ENCODE measurements around the gene DNASE1.
"Not testable (repeated sequence)": the region's sequence is repeated elsewhere in the genome, so short reads cannot be mapped to it uniquely, and the experiment has no call there.

The DNASE1 gene

DNA sequence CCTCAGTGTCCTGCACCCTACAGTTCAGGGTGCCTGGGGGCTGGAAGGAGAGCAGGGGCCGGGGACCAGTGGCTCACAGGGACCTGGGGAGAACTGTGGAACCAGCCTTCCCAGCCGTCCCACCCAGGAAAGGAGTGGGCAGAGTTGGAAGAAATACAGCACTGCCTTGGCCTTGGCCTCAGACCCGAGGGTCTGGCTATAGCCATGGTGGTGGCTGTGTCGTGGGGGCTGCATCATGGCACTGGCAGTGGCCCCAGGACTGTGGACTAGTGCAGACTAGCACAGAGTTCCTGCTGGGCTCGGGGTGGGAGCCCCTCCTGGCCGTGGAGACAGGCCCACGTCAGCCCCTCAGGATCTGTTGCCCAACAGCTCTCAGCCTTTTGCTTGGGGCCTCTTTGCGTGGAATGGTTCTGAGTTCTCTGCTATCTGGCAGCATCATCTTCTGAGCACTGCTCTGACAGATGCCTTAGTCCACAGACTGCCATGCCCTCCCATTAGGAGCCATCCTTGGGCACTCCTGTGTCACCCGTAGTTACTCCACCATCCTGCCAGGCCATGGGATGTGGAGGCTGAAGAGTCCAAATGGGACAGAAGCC, 12.6 kb upstream of the DNASE1 start:
- DNase-seq, result no peak

DNA sequence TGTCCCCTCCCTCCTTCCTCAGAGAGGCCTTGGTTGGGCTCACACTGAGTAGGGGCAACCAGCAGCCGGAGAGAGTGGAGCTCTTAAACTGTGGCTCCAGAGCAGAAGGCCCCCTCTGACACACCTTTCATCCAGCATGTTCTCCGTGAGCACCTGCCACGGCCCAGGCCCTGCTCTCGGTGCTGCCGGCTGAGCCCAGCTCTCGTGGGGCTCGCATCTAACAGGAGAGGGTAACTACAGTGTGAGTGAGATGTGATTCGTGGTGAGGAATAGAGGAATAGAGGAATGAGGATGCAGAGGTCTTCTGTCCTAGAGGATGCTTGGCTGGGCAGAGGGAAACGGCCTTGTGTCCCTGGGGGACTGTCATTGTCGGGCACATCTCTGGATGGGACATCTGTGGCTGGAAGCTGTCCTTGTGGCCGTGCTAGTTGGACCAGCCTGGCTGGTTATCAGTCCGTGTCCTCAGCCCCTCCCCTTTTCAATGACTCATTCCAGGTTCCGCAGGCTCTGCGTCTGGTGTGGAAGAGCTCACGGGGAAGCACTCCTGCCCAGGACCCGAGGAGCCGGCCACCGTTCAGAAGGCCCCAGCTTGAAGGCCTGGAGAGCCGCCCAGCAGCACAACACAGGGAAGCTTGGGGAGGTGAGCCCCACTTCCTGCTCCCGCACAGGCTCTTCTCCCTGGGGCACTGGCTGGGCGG, 11.9 kb upstream of the DNASE1 start:
- DNase-seq, result no peak

DNA sequence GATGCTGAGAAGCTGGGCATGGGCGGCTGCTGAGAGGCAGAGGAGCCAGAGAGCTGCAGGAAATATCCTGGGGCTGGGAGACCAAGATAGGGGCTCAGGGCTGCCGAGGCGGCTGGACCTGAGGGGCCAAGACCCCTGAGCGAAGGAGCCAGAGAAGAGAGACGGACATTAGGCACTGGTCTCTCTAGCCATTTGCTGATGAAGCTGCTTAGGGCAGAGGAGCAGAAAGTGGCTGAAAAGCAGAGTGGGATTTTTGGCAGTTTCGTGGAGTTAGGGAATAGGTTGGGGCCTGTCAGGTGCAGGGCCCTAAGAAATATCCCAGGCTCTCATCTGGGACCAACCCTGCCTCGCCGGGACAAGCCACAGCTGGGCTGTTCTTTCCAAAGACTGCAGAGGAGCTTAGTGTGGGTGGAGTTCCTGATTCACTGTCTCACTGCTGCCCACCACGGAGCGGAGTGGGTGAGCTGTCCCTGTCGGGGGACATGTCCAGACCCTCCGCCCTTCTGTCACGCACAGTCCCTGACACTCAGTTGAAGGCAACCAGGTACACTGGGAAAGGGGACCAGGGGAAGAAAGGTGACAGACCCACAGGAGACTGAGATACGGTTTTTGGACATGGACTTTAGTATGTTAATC, 11.3 kb upstream of the DNASE1 start:
- DNase-seq, result no peak

DNA sequence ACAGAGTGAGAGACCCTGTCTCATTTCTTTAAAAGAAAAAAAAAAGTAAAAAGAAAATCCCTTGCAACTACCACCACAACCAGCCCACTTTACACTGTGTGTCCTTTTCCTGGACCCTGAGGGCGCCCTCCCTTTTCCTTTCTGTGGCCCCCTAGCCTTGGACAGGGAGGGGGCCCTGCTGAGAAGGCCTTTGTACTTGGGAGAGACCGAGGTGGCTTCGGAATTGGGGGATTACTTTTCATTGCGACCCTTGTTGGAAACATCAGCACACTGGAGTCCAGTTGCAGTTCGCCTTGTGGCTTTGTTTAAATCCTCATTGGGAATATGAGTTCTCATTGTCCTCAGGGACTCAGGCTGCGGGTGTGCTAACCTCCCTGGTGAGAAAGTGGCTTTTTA, 9.4 kb upstream of the DNASE1 start:
- DNase-seq, result no peak

DNA sequence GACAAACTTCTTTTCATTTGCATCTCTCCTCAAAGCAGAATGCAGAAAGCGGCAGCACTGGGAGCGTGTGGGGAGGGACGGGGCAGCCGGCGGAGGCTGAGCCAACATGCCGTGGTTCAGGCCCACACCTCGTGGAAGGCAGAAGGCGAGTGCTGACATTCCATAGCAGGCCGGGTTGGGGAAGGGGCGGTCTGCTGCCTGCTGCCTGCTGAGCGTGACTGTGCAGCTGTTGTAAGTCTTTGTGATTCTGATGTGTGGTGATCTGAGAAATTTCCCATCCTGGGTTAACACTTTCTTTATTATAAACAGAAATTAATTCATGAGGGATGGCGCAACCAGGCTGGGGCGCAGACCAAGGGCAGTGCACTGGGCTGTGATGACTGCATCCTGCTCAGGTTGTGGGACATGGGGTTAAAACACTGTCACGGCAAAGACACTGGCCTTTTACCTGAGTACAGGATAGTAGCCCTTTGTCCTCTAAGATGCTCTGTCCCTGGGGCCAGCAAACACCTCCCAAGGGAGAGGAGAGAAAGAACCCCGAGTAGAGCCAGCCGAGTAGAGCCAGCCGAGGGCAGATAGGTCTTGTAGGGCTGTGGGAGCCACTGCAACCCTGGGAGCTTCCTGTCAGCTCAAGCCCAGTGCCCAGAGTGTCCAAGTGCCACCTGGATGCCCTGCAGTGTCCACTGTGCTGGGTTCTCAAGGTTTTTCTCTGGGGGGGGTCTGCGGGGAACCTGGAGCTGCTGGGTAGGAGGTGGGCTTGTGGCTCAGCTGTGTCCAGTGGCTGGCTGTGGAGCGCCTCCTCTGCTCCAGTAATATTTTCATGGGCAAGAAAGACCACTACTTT, 8.8 kb upstream of the DNASE1 start:
- DNase-seq, result no peak

DNA sequence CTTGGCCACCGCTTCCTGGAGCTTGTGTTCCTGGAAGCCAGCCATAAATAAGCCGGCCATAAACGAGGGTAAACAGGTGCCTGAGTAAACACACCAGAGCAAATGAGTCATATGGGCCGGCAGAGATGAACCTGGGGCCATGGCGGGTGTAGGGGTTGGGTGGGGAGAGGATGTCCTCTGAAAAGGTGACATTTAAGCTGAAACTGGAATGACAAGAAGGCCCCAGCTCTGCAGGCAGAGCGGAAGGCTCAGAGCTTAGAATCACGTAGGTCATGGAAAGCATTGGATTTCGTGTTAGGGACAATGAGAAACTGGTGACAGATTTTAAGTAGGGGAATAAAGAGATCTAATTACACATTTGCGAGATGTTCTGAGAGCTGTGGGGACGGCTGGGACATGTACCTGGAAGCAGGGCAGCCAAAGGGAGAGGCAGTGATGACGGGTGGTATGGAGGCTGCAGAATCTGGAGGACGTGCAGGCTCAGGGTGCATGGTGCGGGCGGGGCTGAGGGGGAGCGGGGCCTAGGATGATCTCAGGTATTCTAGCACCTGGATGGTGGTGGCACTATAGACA, 8.1 kb upstream of the DNASE1 start:
- DNase-seq, result no peak

DNA sequence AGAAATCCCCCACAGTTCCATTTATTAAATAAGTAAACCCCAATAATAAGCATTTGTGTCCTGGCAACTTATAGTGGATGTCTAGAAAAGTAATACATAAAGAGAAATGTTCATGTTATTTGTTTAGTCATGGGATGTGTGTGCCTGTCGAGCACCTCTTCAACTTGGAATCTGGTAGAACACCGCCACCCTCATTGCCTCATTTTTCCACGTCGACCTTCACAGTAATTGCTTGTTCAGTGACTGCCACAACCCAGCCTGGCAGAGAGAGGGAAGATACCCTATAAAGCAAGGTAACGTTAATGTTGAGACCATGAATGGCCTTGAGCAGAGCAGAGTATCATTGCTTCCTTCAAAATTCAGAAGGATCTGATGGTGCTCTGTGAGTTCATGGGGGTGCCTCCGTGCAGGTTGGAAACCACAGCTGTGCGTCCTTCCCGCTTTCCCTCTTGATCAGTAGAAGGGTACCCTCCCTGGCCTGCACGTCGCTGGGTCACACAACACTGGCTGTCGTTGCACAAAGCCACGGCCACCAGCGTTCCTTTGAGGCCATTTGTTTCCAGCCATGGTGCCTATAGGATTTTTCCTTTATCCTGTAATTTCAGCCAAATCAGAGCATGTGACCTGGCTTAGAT, 3.7 kb upstream of the DNASE1 start:
- DNase-seq, result no peak

DNA sequence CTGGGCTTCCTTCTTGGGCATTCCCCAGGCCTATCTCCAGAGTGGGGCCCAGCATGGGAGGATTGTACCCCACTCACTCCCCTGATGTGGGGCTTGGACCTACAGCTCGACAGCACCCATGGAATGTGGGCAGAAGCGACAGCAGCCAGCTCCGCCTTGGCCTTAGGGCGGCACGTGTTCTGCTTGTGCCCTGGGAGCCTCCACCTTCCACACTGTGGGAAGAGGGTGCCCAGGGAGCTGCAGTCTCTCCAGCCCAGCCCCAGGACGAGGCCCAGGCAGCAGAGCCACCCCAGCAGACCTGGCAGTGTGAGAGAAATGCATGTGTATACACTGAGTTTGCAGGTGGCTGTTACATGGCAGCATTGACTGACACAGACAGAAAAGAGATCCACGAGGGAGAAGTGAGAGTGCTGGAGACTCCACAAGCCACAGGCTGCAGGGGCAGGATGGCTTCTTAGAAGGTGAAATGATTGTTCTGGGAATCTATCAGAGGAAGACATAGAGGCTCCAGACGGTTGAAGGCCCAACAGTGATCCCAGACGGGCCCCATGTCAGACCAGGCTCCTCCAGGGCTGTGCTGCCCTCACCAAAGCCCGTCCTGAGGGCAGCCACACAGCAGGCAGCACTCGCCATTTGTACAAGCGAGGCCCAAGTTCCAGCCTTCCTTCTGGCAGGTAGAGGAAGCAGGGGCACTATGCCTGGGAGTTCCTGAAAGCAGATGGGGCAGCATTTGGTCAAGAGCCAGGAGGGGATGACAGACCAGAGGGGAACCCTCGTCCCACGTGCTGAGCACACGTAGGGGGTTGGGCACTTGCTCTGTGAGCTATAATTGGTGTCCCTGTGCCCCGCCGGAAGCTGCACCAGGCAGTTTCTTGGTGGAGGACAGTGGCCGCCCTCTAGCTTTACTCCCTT, 2.8 kb upstream of the DNASE1 start:
- DNase-seq, result no peak

DNA sequence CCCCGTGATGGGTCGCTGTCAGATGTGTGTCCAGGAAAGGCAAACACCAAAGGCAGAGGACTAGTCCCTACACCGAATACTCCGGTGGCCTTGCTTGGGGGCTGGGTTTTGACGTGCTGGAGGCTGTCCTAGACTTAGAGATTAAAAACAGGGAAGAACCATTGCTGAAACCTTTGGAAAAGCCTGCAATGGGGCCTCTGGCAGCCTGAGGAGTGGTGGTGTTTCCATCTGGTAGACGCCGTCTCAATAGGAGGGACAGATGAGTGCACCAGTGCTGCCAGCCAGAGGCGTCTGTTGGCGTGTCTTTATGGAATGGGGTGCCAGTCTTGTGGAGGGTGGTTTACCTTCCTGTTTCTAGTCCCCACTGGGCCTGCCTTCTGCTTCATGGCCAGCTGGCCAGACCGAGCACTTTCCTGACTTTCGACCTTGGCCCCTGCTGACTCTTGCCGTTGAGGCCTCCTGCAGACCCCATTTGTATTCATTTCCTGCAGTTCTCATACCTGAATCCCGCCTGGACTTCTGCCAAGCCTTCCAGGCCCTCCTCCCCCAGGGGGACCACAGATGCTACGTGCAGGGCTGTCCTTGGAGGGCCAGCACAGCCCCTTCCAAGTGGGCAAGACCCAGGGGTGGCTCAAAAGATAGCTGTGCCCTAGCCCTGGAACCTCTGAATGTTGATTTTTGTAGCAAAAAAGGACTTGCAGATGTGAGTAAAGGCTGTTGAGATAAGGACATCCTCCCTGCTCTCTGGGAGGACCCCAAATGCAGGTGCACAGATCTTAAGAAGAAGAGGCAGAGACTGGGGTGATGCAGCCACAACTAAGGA, 1.9 kb upstream of the DNASE1 start:
- no peak for DNase-seq

DNA sequence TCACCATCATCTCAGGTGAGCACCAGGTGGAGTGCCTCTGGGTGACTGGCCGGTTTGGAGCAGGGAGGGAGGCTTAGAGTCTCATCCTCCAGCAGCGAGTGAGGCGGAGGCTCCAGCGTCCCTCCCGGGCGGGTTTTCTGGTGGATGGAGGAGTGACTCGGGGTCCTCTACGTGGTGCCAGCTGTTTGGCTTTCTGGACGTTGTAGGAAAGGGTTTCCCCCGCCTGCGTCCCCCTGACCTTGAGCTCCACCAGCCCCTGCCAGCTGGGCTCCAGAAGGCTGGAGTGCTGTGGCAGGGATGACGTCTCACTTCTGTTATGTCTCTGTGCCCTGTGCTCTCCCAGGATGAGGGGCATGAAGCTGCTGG, 522 bp downstream of the DNASE1 start:
- no peak for DNase-seq

DNA sequence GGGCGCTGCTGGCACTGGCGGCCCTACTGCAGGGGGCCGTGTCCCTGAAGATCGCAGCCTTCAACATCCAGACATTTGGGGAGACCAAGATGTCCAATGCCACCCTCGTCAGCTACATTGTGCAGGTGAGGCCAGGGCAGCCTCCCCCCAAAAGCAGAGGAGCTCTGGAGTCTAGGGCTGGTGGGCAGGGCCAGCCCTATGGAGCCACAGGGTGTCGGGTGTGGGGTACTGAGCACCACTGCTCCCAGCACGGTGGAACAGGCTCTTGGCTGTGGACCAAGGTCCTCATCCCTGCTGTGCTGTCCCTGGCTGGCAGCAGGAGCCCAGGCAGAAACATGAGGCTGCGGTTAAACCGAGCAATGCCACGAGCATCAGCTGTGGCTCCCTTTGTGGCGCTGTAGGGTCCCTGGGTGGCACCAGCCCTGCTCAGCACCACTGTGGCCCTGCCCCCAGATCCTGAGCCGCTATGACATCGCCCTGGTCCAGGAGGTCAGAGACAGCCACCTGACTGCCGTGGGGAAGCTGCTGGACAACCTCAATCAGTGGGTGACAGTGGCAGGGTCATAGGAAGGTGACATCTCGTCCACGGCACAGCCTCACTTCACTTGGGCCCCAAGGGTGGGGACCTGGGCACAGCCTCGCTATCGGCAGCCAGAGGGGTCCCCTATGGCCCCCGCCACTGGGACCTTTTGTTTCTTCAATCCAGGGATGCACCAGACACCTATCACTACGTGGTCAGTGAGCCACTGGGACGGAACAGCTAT, 1.1 kb downstream of the DNASE1 start:
- DNase-seq, result no peak

DNA sequence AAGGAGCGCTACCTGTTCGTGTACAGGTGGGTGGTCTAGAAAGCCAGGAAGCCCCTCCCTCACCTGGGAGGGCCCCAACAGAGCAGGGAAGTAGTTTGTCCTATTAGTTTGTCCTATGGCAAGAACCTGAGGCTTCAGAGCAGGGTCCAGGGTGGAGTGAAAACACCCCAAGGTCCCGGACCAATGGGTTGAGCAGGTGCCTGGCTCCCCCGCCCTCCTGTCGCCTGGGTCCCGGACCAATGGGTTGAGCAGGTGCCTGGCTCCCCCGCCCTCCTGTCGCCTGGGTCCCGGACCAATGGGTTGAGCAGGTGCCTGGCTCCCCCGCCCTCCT, 1.6 kb downstream of the DNASE1 start:
- not testable (repeated sequence) for DNase-seq

DNA sequence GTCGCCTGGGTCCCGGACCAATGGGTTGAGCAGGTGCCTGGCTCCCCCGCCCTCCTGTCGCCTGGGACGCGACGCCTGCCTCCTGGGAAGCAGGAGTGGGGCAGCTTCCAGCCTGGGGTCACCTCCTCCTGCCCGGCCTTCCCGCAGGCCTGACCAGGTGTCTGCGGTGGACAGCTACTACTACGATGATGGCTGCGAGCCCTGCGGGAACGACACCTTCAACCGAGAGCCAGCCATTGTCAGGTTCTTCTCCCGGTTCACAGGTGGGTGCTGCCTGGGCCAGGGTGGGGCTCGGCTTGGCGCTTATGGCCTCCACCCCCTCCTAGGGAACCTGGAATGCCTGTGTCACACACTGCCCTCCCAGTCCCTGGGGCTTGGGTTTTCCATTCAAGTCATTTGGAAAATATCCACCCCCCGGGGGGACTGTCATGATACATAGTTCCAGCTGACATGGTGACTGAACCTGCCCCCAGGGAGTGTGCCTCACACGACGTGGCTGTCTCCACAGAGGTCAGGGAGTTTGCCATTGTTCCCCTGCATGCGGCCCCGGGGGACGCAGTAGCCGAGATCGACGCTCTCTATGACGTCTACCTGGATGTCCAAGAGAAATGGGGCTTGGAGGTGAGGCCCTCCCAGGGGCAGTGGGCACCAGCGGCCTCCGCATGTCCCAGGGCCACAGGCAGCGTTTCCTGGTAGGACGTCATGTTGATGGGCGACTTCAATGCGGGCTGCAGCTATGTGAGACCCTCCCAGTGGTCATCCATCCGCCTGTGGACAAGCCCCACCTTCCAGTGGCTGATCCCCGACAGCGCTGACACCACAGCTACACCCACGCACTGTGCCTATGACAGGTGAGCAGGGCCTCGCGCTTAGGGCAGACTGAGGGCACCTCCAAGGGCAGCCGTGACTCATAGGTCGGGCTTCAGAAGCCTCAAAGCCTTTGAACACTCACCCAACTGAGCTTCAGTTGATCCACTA, 2.3 kb downstream of the DNASE1 start:
- DNase-seq, result no peak

DNA sequence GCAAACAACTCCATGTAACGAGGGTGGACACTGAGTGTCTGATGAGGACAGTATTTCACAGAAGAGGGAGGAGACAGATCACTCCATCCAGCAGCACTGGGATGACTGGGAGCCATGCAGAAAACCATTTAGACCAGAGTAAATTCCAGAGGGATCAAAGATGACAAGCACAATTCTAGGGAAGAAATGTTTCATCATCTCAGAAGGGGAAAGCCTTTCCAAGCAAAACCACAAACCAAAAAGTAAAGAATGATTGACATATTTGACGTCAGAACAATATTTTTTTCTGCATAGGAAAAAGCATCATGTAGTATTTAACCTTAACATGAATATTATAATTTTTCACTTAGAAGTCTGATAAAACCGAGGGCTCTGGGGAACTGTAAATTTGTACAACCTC, 4.8 kb downstream of the DNASE1 start:
- DNase-seq, result no peak

DNA sequence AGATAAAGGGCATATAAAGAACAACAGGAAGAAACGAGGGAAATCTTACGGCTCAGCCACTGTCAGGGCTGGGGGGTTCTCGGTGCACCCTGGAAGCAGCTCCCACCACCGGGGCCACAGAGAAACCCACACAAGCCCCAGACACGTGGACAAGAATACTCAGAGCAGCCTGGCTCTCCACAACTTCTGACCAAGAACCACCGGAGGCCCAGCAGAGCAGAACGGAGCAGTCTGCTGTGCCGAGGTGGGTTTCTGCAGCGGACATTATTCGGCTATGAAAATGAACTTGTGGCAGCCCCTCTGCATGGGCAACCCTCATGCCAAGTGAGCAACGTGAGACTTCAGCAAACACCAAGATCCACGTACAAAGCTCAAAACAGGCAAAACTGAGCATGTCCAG, 6.8 kb downstream of the DNASE1 start:
- DNase-seq, result no peak

DNA sequence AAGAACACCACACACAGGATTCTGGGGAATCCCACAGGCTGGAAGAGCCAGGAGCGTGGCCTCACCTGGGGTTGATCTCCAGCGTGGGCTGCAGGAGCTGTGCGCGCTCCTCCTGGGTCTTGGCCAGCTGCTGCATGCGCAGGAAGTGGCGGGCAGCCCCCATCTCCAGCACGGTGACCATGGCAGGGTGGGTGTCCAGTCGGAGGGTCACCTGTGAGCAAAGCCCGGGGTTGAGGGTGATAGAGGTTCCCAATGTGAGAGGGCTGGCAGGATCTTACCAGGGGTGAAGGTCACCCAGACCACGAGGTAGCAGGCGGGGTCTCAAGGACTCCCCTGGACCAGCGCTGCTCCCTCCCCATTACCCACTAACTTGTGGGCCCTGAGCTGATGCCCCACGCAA, 7.4 kb downstream of the DNASE1 start:
- DNase-seq, result no peak

DNA sequence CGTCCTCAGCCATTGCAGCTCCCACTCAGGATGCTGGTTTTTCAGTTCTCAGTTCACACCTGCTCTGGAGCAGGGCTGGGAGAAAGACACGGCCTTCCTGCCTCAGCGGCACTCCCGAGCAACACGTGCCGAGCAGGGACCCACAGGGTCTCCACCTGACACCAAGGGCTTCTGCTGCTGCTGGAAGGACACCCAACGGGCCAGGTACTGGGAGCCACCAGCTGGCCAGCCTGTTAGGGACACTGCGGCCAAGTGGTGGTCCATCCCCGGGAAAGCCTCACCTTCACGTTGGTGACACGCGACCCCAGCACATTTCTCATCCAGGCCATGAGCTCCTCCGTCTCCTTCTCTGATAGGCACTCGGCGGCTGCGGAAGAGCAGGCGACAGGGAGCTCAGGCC, 8.1 kb downstream of the DNASE1 start:
- DNase-seq, result no peak

DNA sequence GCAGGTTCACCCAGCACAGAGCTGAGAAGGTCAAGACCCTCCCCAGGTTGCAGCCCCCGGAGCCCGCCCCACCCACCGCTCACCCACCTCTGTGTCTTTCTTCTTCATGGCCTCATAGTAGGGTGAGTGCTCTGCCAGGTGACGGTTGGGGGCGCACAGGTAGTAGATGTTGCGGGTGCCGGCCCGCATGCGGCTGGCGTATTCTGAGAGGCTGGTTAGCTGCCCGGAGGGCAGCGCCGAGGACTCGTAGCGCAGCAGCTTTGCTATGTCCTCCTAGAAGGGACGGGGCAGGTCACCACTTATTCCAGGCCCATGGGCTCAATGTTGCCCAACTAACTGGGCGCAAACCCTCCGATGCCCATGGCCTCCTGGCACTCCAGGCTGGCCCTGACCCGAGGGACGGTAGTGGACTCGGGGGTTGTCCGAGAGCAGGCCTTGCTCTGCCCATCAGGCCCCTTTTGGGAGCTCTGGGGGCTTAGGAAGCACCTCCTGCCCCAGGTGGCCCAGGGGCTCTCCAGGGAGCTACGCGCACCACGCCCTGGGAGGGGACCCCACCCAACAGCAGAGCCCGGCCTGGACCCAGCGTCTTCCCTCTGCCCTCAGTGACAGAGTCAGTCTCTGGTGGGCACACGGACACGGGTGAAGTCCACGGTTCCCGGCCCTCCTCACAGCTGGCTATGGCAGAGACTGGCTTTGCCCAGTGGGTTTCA, 9.9 kb downstream of the DNASE1 start:
- DNase-seq, result no peak
